Heart right ventricle (tissue), 16 donors: Measurements from ENCODE around the gene GIPC3. TPM values are rescaled to one million over a fixed set of nuclear protein-coding genes. Genes with fewer than 3 reads are reported as not detected.

Source experiments
- ATAC-seq, 8 donors: fragments of 200-7000 bp; cut with Tn5 transposase; one replicate each; pipeline ENCODE4 v1.9.1; 2020; ENCODE audit warnings: mild to moderate bottlenecking in 8 of 8, moderate library complexity in 8 of 8, moderate number of reproducible peaks in 1 of 8
- DNase-seq, 2 donors: peaks; one replicate each; pipeline ENCODE4 v3.0.0-alpha.2; 2020
- H3K27ac ChIP-seq, 10 donors: fragments of 200-600 bp; sonication (generic) in 2 of 10; one replicate each; pipeline versions ENCODE4 v1.5.0 to v1.8.0; 2020 to 2022; ENCODE audit warnings: mild to moderate bottlenecking in 3 of 10
- H3K27me3 ChIP-seq, 7 donors: fragments of 200-600 bp; one replicate each; pipeline ENCODE4 v1.8.0; 2021 to 2022; ENCODE audit warnings: mild to moderate bottlenecking in 2 of 7
- H3K36me3 ChIP-seq, 9 donors: fragments of 200-600 bp; sonication (generic) in 1 of 9; one replicate each; pipeline versions ENCODE4 v1.5.0 to v1.8.0; 2020 to 2022; ENCODE audit warnings: mild to moderate bottlenecking in 2 of 9
- H3K4me1 ChIP-seq, 9 donors: fragments of 200-600 bp; sonication (generic) in 1 of 9; one replicate each; pipeline versions ENCODE4 v1.5.0 to v1.8.0; 2020 to 2022; ENCODE audit warnings: mild to moderate bottlenecking in 4 of 9
- H3K4me3 ChIP-seq, 10 donors: fragments of 200-600 bp; sonication (generic) in 2 of 10; one replicate each; pipeline versions ENCODE4 v1.5.0 to v1.8.0; 2020 to 2022; ENCODE audit warnings: mild to moderate bottlenecking in 7 of 10, moderate library complexity in 2 of 10
- H3K9me3 ChIP-seq, 11 donors: fragments of 200-600 bp in 10 of 11; sonication (generic) in 2 of 11; one replicate each; pipeline versions ENCODE4 v1.5.0 to v1.8.0; 2013 to 2022; ENCODE audit warnings: mild to moderate bottlenecking in 2 of 11, control low read depth in 1 of 11, moderate library complexity in 1 of 11
- WGBS, 2 donors: extraction: QIAGEN DNeasy Blood & Tissue Kit; methylation state at CpG; one replicate each; pipeline ENCODE4 v1.1.7; 2013; ENCODE audit warnings: inconsistent platforms in 1 of 2; 5-methylcytosine and 5-hydroxymethylcytosine counted together
- intact Hi-C, 10 donors: fragments of 100-400 bp; cut with DNase I; formaldehyde crosslinking; loops; one replicate each; pipeline versions ENCODE4 v1.11.1 to v1.14.2; 2022
- polyA plus RNA-seq, 2 donors: library from polyadenylated mRNA; stranded (reverse); fragments of 200-250 nt; gene quantifications; one replicate each; pipeline ENCODE4 v1.2.3, GENCODE V29; 2013
- total RNA-seq, 10 donors: library from RNA; stranded (reverse); fragmentation: NEBNext Ultra II Directional in 3 of 10; extraction: Animal tissue kit (Norgen Biotek cat#: 25700) in 3 of 10; gene quantifications; one replicate each; pipeline versions ENCODE4 v1.2.1 to v1.2.4, GENCODE V29; 2021 to 2023
- TF ChIP-seq, protein P1 (sequence below), 9 donors: fragments of 200-600 bp; sonication (generic) in 2 of 9; IDR thresholded peaks; one replicate each; pipeline versions ENCODE4 v1.5.0 to v1.8.0; 2021 to 2022; ENCODE audit warnings: antibody characterized with exemption in 9 of 9, mild to moderate bottlenecking in 5 of 9, moderate library complexity in 1 of 9
- donor health status: Arrhythmogenic right ventricular cardiomyopathy.
- donor health status: ischemic (EF 13 %, LVEDD 7.1; RV severe dilation, severe dysfunction).
- donor health status: healthy with polysubstance abuse.
- donor health status: DM: no; HTN: yes; CAD: no.
- donor health status: DM: no; HTN: no; CAD: no.
- donor health status: ischemic (EF 25% LVEDD 6.9; RV normal size, moderate dysfunction).
- donor health status: ischemic (EF 25% LVEDD 5.7; RV mildly dilated, moderate dysfunction).
- donor health status: healthy.
- donor health status: DM: yes; HTN: yes; CAD: no.
- donor health status: Ischemic cardiomyopathy.
- donor health status: ischemic (EF 35%, LVEDD 5.7; RV mildly dilated, moderate dysfunction).
- donor health status: nonischemic (EF 11% LVEDD 7.7; RV severe dilation, severe dysfunction).
- donor health status: DM: yes; HTN: yes; CAD: no.
- donor health status: PGD.
- donor health status: ischemic (EF 29% LVEDD 5.4; RV normal size, mild dysfunction).
- donor health status: nonischemic (EF 23%, LVEDD 6.1; RV moderate dilation, normal function).

The GIPC3 gene
- total and polyA plus RNA-seq, 12 donors = 0.90 to 2.8 (median 2.1) TPM

DNA sequence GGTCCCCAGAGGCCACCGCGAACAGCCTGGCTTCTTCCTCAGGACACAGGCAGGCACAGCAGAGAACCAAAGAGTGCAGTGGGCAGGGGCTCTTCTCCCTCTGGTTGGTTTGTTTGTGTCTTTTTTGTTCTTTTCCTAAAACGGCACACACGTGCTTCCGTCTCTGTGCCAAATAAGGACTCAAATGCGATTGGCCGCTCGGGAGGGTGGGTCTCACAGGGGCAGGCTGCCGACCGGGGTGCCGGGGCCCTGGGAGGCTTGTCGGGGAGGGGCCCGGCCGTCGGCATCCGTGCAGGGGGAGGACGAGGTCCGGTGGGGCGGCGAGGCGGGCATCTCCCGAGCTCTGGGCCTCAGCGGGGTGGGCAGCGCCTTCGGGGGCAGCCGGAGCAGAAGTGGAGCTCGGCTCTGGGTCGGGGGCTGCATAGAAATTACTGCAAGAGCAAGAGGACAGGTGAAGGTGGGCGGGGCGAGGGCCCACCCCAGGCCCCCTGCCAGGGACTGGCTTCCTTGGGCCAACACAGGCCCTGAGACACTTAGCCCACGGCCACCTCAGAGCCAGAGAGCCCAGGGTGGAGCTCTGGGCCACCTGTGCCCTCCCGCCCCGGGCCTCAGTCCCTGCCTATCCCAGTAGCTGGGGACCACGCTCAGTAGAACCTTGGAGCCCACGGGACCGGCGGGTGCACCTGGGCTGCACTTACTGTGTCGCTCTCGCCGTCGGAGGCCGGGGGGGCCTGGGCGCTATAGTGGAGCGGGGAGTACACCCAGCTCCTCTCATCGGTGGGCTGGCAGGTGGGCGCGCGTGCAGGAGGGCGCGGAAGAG, 47.7 kb downstream of the GIPC3 start:
- H3K9me3 ChIP-seq = no peaks in the 10 kb centered on the region
- H3K36me3 ChIP-seq = peaks cover 0 to 73% (median 15%) of the 10 kb centered on the region in 9 donors
- no peak overlapping the region for H3K27ac ChIP-seq
- no peak for DNase-seq
- intact Hi-C loops = no loop called here
- H3K4me3 ChIP-seq = no peak overlapping the region
- no peak for ATAC-seq
- WGBS, 2 donors = 88 to 90% methylated on average over 50 of the region's 50 CpGs
- TF ChIP-seq, protein P1, sequence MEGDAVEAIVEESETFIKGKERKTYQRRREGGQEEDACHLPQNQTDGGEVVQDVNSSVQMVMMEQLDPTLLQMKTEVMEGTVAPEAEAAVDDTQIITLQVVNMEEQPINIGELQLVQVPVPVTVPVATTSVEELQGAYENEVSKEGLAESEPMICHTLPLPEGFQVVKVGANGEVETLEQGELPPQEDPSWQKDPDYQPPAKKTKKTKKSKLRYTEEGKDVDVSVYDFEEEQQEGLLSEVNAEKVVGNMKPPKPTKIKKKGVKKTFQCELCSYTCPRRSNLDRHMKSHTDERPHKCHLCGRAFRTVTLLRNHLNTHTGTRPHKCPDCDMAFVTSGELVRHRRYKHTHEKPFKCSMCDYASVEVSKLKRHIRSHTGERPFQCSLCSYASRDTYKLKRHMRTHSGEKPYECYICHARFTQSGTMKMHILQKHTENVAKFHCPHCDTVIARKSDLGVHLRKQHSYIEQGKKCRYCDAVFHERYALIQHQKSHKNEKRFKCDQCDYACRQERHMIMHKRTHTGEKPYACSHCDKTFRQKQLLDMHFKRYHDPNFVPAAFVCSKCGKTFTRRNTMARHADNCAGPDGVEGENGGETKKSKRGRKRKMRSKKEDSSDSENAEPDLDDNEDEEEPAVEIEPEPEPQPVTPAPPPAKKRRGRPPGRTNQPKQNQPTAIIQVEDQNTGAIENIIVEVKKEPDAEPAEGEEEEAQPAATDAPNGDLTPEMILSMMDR (IDR thresholded peaks at IDR 0.05) = no peak
- H3K27me3 ChIP-seq = no peaks in the 10 kb centered on the region
- H3K4me1 ChIP-seq = no peaks in the 10 kb centered on the region

DNA sequence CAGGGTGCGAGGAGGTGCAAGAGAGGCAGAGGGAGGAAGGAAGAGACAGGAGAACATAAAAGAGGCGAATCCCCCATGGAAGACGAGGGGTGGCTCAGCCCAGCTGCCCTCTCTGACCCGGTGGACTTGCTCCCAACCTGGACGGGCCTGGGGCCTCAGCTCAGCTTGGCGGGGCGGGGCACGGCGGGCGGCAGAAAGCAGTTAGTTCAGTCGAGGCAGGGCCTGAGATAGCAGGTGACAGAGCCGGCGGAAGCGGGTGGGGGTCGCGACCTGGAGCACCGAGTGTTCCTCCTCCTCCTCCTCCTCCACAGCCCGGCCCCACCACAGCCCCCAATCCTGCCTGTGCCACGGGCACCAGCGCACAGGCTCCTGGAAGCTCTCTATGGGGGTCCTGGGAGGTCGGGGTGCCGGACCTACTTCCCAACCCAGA, 48.3 kb downstream of the GIPC3 start:
- no peak overlapping the region for H3K27ac ChIP-seq
- WGBS, 2 donors = 90 to 93% methylated on average over 20 to 22 of the region's 22 CpGs
- H3K36me3 ChIP-seq = peaks cover 0 to 80% (median 21%) of the 10 kb centered on the region in 9 donors
- TF ChIP-seq, protein P1 (IDR thresholded peaks at IDR 0.05) = no peak
- intact Hi-C loops = no loop called here
- H3K27me3 ChIP-seq = no peaks in the 10 kb centered on the region
- no peaks in the 10 kb centered on the region for H3K9me3 ChIP-seq
- DNase-seq (no peak), ATAC-seq (no peak)
- H3K4me1 ChIP-seq = no peaks in the 10 kb centered on the region
- no peak overlapping the region for H3K4me3 ChIP-seq

DNA sequence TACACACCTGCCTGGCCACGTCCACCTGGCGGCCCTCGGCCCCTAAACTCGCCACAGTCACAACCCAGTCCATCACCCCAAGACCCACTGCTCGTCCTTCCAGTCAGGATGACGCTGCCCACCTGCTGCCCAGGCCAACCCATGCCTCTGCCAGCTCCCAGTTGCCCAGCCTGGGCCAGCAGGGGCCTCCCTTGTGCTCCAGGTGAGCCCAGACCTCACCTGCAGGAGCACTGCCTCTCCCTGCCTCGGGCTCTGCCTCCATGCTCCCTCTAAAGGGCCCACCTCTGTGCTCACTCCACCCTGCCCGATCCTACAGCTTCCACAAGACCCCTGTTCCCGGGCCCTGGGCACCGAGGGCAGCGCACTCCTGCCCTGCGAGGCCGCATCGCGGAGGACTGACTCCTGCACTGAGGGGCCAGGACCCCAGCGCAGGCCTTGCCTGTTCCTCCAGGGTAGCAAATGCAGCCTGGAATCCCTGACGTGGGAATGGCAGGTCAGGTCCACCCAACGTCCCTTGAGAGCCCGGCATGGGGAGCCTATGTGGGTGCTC, 49.3 kb downstream of the GIPC3 start:
- peaks cover 0 to 90% (median 29%) of the 10 kb centered on the region in 9 donors for H3K36me3 ChIP-seq
- no peak overlapping the region for H3K4me3 ChIP-seq
- H3K27ac ChIP-seq = no peak overlapping the region
- H3K27me3 ChIP-seq = no peaks in the 10 kb centered on the region
- H3K9me3 ChIP-seq = no peaks in the 10 kb centered on the region
- TF ChIP-seq, protein P1 (IDR thresholded peaks at IDR 0.05) = no peak
- ATAC-seq (no peak), DNase-seq (no peak)
- intact Hi-C loops = no loop called here
- H3K4me1 ChIP-seq = no peaks in the 10 kb centered on the region
- 95 to 97% methylated on average over 19 of the region's 19 CpGs for WGBS, 2 donors

DNA sequence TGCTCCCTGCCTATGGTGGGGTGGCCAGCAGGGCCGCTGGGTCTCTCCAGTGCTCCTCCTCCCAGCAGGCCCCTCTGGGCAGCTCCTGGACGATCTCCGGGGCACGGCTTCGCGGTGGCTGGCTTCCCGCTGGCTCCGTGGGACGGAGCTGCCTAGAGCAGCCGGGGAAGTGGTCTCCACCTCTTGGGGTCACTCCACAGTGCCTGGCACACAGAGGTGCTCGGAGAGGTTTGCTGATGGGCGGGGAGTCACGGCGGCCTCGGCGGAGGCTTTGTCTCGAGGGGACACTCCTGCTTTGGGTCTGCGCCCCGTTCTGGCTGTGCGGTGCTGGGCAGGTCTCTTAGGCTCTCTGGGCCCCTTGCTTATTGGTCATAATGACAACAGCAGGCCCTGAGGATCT, 51.2 kb downstream of the GIPC3 start:
- H3K27ac ChIP-seq = no peak overlapping the region
- no peak overlapping the region for H3K4me3 ChIP-seq
- intact Hi-C loops = no loop called here
- peaks cover 0 to 97% (median 33%) of the 10 kb centered on the region in 9 donors for H3K36me3 ChIP-seq
- H3K27me3 ChIP-seq = no peaks in the 10 kb centered on the region
- H3K4me1 ChIP-seq = no peaks in the 10 kb centered on the region
- 90 to 94% methylated on average over 20 of the region's 20 CpGs for WGBS, 2 donors
- ATAC-seq (no peak), DNase-seq (no peak)
- TF ChIP-seq, protein P1 (IDR thresholded peaks at IDR 0.05) = no peak
- no peaks in the 10 kb centered on the region for H3K9me3 ChIP-seq
